H1 (cell line): ENCODE data around the gene SPECC1. TPM values are rescaled to one million over a fixed set of nuclear protein-coding genes. Genes with fewer than 3 reads are reported as not detected.

Experiments used
- CTCF ChIA-PET: fragments of 300-600 bp; sonication (Branson Sonifier 250); formaldehyde crosslinking; loops from one replicate; lab custom pipeline; 2021; ENCODE audit not compliant: partially characterized antibody; lab: Charles Lee
- POLR2A ChIA-PET: fragments of 300-600 bp; sonication (Branson Sonifier 250); formaldehyde crosslinking; loops from one replicate; lab custom pipeline; 2021; ENCODE audit warnings: inconsistent platforms; ENCODE audit not compliant: partially characterized antibody; lab: Charles Lee
- DNase-seq, 2 experiments: peaks; one replicate each; pipeline versions ENCODE4 v3.0.0 to v3.0.0-alpha.2; 2010 to 2022; ENCODE audit warnings: low spot score in 2 of 2, low read depth in 1 of 2, mixed read lengths in 1 of 2
- FAIRE-seq: peaks from 2 replicates; lab custom pipeline; 2011; peaks lifted over from hg19 to GRCh38; lab: Jason Lieb, UNC
- H2AFZ ChIP-seq: 2 replicates; pipeline ENCODE4 v1.8.1; 2012; ENCODE audit warnings: low read length, inconsistent platforms
- H2AK5ac ChIP-seq: 2 replicates; pipeline ENCODE4 v1.6.1; 2013; ENCODE audit warnings: low read depth, low read length
- H2BK120ac ChIP-seq: replicated peaks from 2 replicates; pipeline ENCODE3; 2013; ENCODE audit warnings: low read depth, low read length, inconsistent platforms
- H2BK12ac ChIP-seq: 2 replicates; pipeline ENCODE4 v1.6.1; 2013; ENCODE audit warnings: low read depth, low read length
- H2BK15ac ChIP-seq: 2 replicates; pipeline ENCODE4 v1.6.1; 2013; ENCODE audit warnings: low read length
- H2BK20ac ChIP-seq: 2 replicates; pipeline ENCODE4 v1.6.1; 2013; ENCODE audit warnings: low read length
- H2BK5ac ChIP-seq: 2 replicates; pipeline ENCODE4 v1.6.1; 2013; ENCODE audit warnings: low read depth, low read length
- H3K14ac ChIP-seq: 2 replicates; pipeline ENCODE4 v1.6.1; 2013; ENCODE audit warnings: inconsistent platforms; ENCODE audit not compliant: insufficient read length
- H3K18ac ChIP-seq: 2 replicates; pipeline ENCODE4 v1.6.1; 2013; ENCODE audit warnings: low read length; ENCODE audit errors: extremely low read depth
- H3K23ac ChIP-seq: 2 replicates; pipeline ENCODE4 v1.6.1; 2013; ENCODE audit warnings: inconsistent platforms; ENCODE audit not compliant: insufficient read length
- H3K23me2 ChIP-seq: 2 replicates; pipeline ENCODE4 v1.6.1; 2013; ENCODE audit warnings: low read depth, low read length
- H3K27ac ChIP-seq: 2 replicates; pipeline ENCODE4 v1.6.1; 2011; ENCODE audit warnings: low read depth, low read length, inconsistent platforms
- H3K27me3 ChIP-seq, 4 experiments: replicated peaks in 1 of 4; 1 replicate in 1 of 4; 2 replicates in 3 of 4; pipeline versions ENCODE4 v1.6.1 to v1.8.1; 2011 to 2013; ENCODE audit warnings: low read length in 3 of 4, mild to moderate bottlenecking in 3 of 4, inconsistent platforms in 2 of 4, mixed read lengths in 2 of 4, moderate library complexity in 1 of 4; ENCODE audit not compliant: control insufficient read depth in 3 of 4, insufficient read depth in 3 of 4; ENCODE audit errors: extremely low read depth in 1 of 4
- H3K36me3 ChIP-seq, 4 experiments: 2 replicates each; pipeline versions ENCODE4 v1.6.1 to v1.8.1; 2011 to 2013; ENCODE audit warnings: mild to moderate bottlenecking in 4 of 4, low read length in 3 of 4, moderate library complexity in 2 of 4, control low read depth in 1 of 4, inconsistent platforms in 1 of 4; ENCODE audit not compliant: insufficient read depth in 4 of 4, control insufficient read depth in 2 of 4
- H3K4ac ChIP-seq: replicated peaks from 2 replicates; pipeline ENCODE3; 2013; ENCODE audit warnings: low read length, low read depth, mixed read lengths, inconsistent platforms; ENCODE audit not compliant: insufficient read length
- H3K4me1 ChIP-seq, 4 experiments: replicated peaks in 1 of 4; 1 replicate in 1 of 4; 2 replicates in 3 of 4; pipeline versions ENCODE4 v1.6.1 to v1.8.1; 2011 to 2013; ENCODE audit warnings: low read length in 3 of 4, inconsistent platforms in 2 of 4, mixed read lengths in 1 of 4; ENCODE audit not compliant: insufficient read depth in 4 of 4, control insufficient read depth in 3 of 4
- H3K4me2 ChIP-seq, 2 experiments: 2 replicates each; pipeline versions ENCODE4 v1.6.1 to v1.8.1; 2011 to 2013; ENCODE audit warnings: low read depth in 2 of 2, low read length in 2 of 2, control low read depth in 1 of 2, inconsistent platforms in 1 of 2, mild to moderate bottlenecking in 1 of 2; ENCODE audit not compliant: insufficient read depth in 1 of 2
- H3K4me3 ChIP-seq, 4 experiments: fragments of 200-600, 300-600 bp in 1 of 4; sonication (generic), shearing (Covaris generic), sonication (Bioruptor Twin) in 1 of 4; 2 replicates each; pipeline versions ENCODE4 v1.5.1 to v1.8.1; 2011 to 2016; ENCODE audit warnings: low read length in 4 of 4, low read depth in 3 of 4, control low read depth in 2 of 4, inconsistent platforms in 2 of 4, mild to moderate bottlenecking in 2 of 4, mixed read lengths in 1 of 4, moderate library complexity in 1 of 4; ENCODE audit not compliant: insufficient read depth in 2 of 4; ENCODE audit errors: extremely low read depth in 1 of 4
- H3K56ac ChIP-seq: replicated peaks from 2 replicates; pipeline ENCODE3; 2013; ENCODE audit warnings: low read depth, mild to moderate bottlenecking, mixed read lengths, low read length, inconsistent platforms; ENCODE audit not compliant: insufficient read length
- H3K79me1 ChIP-seq: 2 replicates; pipeline ENCODE4 v1.6.1; 2013; ENCODE audit warnings: low read depth, low read length, control low read depth
- H3K79me2 ChIP-seq, 2 experiments: 2 replicates each; pipeline versions ENCODE4 v1.6.1 to v1.8.1; 2012 to 2013; ENCODE audit warnings: low read length in 2 of 2, mild to moderate bottlenecking in 2 of 2, inconsistent platforms in 1 of 2; ENCODE audit not compliant: insufficient read depth in 2 of 2, control insufficient read depth in 1 of 2
- H3K9ac ChIP-seq, 4 experiments: replicated peaks in 1 of 4; 1 replicate in 1 of 4; 2 replicates in 3 of 4; pipeline versions ENCODE4 v1.6.1 to v1.8.1; 2011 to 2013; ENCODE audit warnings: low read depth in 3 of 4, low read length in 3 of 4, control low read depth in 2 of 4, mild to moderate bottlenecking in 2 of 4, moderate library complexity in 2 of 4, inconsistent platforms in 1 of 4; ENCODE audit errors: extremely low read depth in 1 of 4
- H3K9me3 ChIP-seq, 2 experiments: 2 replicates each; pipeline versions ENCODE4 v1.6.1 to v1.8.1; 2012 to 2013; ENCODE audit warnings: mild to moderate bottlenecking in 2 of 2, moderate library complexity in 2 of 2, control low read depth in 1 of 2, inconsistent platforms in 1 of 2, low read depth in 1 of 2, low read length in 1 of 2, mixed read lengths in 1 of 2; ENCODE audit not compliant: insufficient read depth in 2 of 2
- H4K20me1 ChIP-seq, 2 experiments: replicated peaks in 1 of 2; 2 replicates each; pipeline versions ENCODE3 to v1.8.1; 2011 to 2013; ENCODE audit warnings: inconsistent platforms in 2 of 2, low read length in 2 of 2, mild to moderate bottlenecking in 1 of 2; ENCODE audit not compliant: insufficient read depth in 2 of 2, control insufficient read depth in 1 of 2
- H4K5ac ChIP-seq: 2 replicates; pipeline ENCODE4 v1.6.1; 2013; ENCODE audit warnings: low read length, low read depth, mixed read lengths, inconsistent platforms; ENCODE audit not compliant: insufficient read length
- H4K8ac ChIP-seq: 2 replicates; pipeline ENCODE4 v1.8.0; 2013; ENCODE audit warnings: mild to moderate bottlenecking, moderate library complexity, low read length, inconsistent platforms; ENCODE audit not compliant: insufficient read depth; ENCODE audit errors: extremely low read depth
- H4K91ac ChIP-seq: replicated peaks from 2 replicates; pipeline ENCODE3; 2013; ENCODE audit warnings: low read length, mixed read lengths, inconsistent platforms; ENCODE audit not compliant: insufficient read length
- EGR1 ChIP-seq: IDR thresholded peaks from 2 replicates; pipeline ENCODE4 v1.6.1; 2011; ENCODE audit warnings: low read depth, low read length, borderline replicate concordance
- HDAC6 ChIP-seq: IDR thresholded peaks from one replicate; pipeline ENCODE4 v1.7.1; 2012; ENCODE audit warnings: low read depth, mild to moderate bottlenecking, inconsistent platforms, low read length, moderate library complexity
- JUND ChIP-seq: IDR thresholded peaks from 2 replicates; pipeline ENCODE4 v1.6.1; 2011; ENCODE audit warnings: mild to moderate bottlenecking, improper control_type of control experiment, low read length
- RAD21 ChIP-seq, 2 experiments: IDR thresholded peaks in 1 of 2; conservative IDR thresholded peaks in 1 of 2; 2 replicates each; pipeline ENCODE4 v1.6.1; 2011; ENCODE audit warnings: low read depth in 2 of 2, low read length in 2 of 2, improper control_type of control experiment in 1 of 2, inconsistent platforms in 1 of 2, mild to moderate bottlenecking in 1 of 2, moderate library complexity in 1 of 2
- SP2 ChIP-seq: IDR thresholded peaks from 2 replicates; pipeline ENCODE4 v1.6.1; 2012; ENCODE audit warnings: mild to moderate bottlenecking, low read length, inconsistent platforms
- WGBS, 2 experiments: shearing (Covaris generic) in 1 of 2; methylation state at CpG; one replicate each; pipeline versions ENCODE4 v1.1.6 to v1.1.7; 2013 to 2015; ENCODE audit warnings: low lambda C conversion rate in 2 of 2, mixed read lengths in 2 of 2, inconsistent platforms in 1 of 2, low coverage in 1 of 2, missing lambda C conversion rate in 1 of 2; ENCODE audit not compliant: insufficient replicate concordance in 2 of 2, insufficient coverage in 1 of 2, insufficient read length in 1 of 2; ENCODE audit errors: extremely low coverage in 1 of 2, missing lambda C conversion rate in 1 of 2; 5-methylcytosine and 5-hydroxymethylcytosine counted together
- polyA plus RNA-seq, 7 experiments: library from polyadenylated mRNA; depleted of rRNA in 3 of 7; stranded (reverse) in 5 of 7; unstranded in 2 of 7; fragments of >200 nt in 5 of 7; fragments of 200-250 nt in 2 of 7; gene quantifications; 1 replicate in 5 of 7; 2 replicates in 1 of 7; 4 replicates in 1 of 7; pipeline versions ENCODE4 v1.2.1 to v1.2.3, GENCODE V29; 2011 to 2013; ENCODE audit warnings: missing spikeins in 2 of 7, mixed read lengths in 2 of 7
- total RNA-seq: library from RNA; stranded (reverse); fragmentation: NEBNext Ultra II Directional; extraction: Animal tissue kit (Norgen Biotek cat#: 25700); gene quantifications from 2 replicates; pipeline ENCODE4 v1.2.1, GENCODE V29; 2021

SPECC1 gene
- total and polyA plus RNA-seq, 2 of the 8 experiments (the other 6 are each of a cell fraction or from before 2014, with no cell fraction given), result 35.8 to 87.9 TPM

GRCh38 chr17:20275653-20276052 lies 266.5 kb downstream of the SPECC1 start:
- TF ChIP-seq RAD21 (IDR thresholded peaks at IDR 0.05 in 1 of 2, conservative IDR thresholded peaks at IDR 0.05 in 1 of 2; ENCODE audit: low read depth in 2 of 2, low read length in 2 of 2) (no peak), SP2 (no peak), EGR1 (no peak), JUND (no peak), HDAC6 (no peak)
- ChIA-PET CTCF (interaction anchor here (1.2 to 1.4 kb wide), 2 partner anchors 14 to 48 kb away, joined by 3 to 5 read pairs; no protein-coding TSS in a partner anchor), POLR2A (no interaction called here)
- Histone ChIP-seq H3K9me3 (no peaks in the 10 kb centered on the region), H4K8ac (no peak overlapping the region), H2BK15ac (no peak overlapping the region), H3K4me1 (no peaks in the 10 kb centered on the region), H3K4me2 (no peak overlapping the region), H2BK20ac (no peak overlapping the region), H2BK120ac (no peak overlapping the region), H3K14ac (no peak overlapping the region), H3K4me3 (no peak overlapping the region), H2AFZ (no peak overlapping the region), H3K79me1 (peaks cover 2% of the 10 kb centered on the region; the same call in 1 of the 2 replicates), H2BK5ac (no peak overlapping the region), H3K27ac (no peak overlapping the region), H3K18ac (no peak overlapping the region), H4K5ac (no peak overlapping the region), H2BK12ac (no peak overlapping the region), H3K56ac (no peak overlapping the region), H3K27me3 (no peaks in the 10 kb centered on the region), H3K4ac (no peak overlapping the region), H3K23ac (no peak overlapping the region), H2AK5ac (no peak overlapping the region), H3K23me2 (no peaks in the 10 kb centered on the region), H3K36me3 (peaks cover 0 to 2% (median 0%) of the 10 kb centered on the region in 4 experiments; a peak in 2 of 8 replicates), H4K20me1 (no peaks in the 10 kb centered on the region), H3K79me2 (no peaks in the 10 kb centered on the region), H3K9ac (no peak overlapping the region), H4K91ac (no peak overlapping the region)
- DNase-seq, result no peak
- WGBS, 2 experiments, result 93% methylated on average over 2 of the region's 2 CpGs; no CpG with 5 or more reads in 1 of the 2 experiments
- FAIRE-seq, result no peak
